Neural crest cell (in vitro differentiated cells): ENCODE results near the gene FRMD3. TPM values are rescaled to one million over a fixed set of nuclear protein-coding genes. Genes with fewer than 3 reads are reported as not detected.

ENCODE experiments used
- DNase-seq: peaks from one replicate; pipeline ENCODE4 v3.0.0; 2021; ENCODE audit warnings: low read depth, mixed read lengths, low spot score
- H3K27ac Mint-ChIP-seq: one replicate; pipeline ENCODE4 v1.8.0; 2021; ENCODE audit warnings: mild to moderate bottlenecking, mixed read lengths; ENCODE audit not compliant: unreplicated experiment
- H3K27me3 Mint-ChIP-seq: 2 replicates; pipeline ENCODE4 v1.8.0; 2021; ENCODE audit warnings: low read depth, mild to moderate bottlenecking, mixed read lengths
- H3K36me3 Mint-ChIP-seq: 2 replicates; pipeline ENCODE4 v1.8.0; 2021; ENCODE audit warnings: low read depth, mild to moderate bottlenecking, mixed read lengths
- H3K4me1 Mint-ChIP-seq: 2 replicates; pipeline ENCODE4 v1.8.0; 2021; ENCODE audit warnings: mixed read lengths
- H3K4me3 Mint-ChIP-seq: one replicate; pipeline ENCODE4 v1.8.0; 2021; ENCODE audit warnings: mild to moderate bottlenecking, mixed read lengths
- H3K9me3 Mint-ChIP-seq: 2 replicates; pipeline ENCODE4 v1.8.0; 2021; ENCODE audit warnings: mixed read lengths
- total RNA-seq: library from RNA; stranded (reverse); gene quantifications from 2 replicates; pipeline ENCODE4 v1.2.1, GENCODE V29; 2021
- TF ChIP-seq, protein P1 (sequence below): fragments of 200-600 bp; sonication (generic); conservative IDR thresholded peaks from 2 replicates; pipeline ENCODE4 v1.5.0; 2021; ENCODE audit warnings: antibody characterized with exemption, mild to moderate bottlenecking

FRMD3 gene
- total RNA-seq, 1 donor from 2014 or later = 2.3 TPM

GRCh38 chr9:83247732-83248131, 290.5 kb downstream of the FRMD3 start:
- DNase-seq = no peak
- Mint-ChIP-seq H3K9me3 (peaks cover 7% of the 10 kb centered on the region), H3K27me3 (no peaks in the 10 kb centered on the region), H3K4me1 (no peaks in the 10 kb centered on the region), H3K27ac (no peak overlapping the region), H3K4me3 (no peak overlapping the region), H3K36me3 (peaks cover 6% of the 10 kb centered on the region)
- TF ChIP-seq, protein P1, sequence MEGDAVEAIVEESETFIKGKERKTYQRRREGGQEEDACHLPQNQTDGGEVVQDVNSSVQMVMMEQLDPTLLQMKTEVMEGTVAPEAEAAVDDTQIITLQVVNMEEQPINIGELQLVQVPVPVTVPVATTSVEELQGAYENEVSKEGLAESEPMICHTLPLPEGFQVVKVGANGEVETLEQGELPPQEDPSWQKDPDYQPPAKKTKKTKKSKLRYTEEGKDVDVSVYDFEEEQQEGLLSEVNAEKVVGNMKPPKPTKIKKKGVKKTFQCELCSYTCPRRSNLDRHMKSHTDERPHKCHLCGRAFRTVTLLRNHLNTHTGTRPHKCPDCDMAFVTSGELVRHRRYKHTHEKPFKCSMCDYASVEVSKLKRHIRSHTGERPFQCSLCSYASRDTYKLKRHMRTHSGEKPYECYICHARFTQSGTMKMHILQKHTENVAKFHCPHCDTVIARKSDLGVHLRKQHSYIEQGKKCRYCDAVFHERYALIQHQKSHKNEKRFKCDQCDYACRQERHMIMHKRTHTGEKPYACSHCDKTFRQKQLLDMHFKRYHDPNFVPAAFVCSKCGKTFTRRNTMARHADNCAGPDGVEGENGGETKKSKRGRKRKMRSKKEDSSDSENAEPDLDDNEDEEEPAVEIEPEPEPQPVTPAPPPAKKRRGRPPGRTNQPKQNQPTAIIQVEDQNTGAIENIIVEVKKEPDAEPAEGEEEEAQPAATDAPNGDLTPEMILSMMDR = no peak

DNA sequence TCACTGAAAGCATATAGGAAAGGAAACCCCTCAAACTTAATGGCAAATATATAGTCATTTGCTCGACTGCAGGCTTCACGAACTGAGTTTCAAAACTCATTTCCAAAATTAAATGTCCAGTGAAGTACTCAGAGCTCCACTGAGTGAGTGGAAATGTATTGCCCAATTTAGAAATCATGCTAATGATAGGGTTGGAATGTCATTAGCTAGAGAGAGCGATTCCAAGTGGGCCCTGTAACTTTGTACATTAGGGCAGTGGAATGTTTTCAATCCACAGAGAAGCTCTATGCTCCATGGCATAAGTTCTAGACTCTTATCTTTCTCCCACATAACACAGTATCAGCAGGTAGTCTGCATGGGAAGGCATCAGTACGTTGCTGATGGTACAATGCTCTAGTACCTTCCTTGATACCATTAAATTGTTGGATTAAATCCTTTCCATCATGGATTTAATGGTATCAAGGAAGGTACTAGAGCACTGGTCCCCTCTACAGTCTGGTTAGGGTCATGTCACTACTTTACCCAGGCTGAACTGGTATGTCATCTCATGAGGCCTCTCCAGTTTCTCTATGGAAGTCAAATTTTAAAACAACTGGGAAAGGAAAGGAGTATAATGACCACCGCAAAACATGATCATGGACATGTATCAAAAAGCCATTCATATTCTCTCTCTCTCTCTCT, 292.1 kb downstream of the FRMD3 start:
- Mint-ChIP-seq H3K4me1 (no peaks in the 10 kb centered on the region), H3K36me3 (no peaks in the 10 kb centered on the region), H3K27me3 (no peaks in the 10 kb centered on the region), H3K9me3 (peaks cover 2% of the 10 kb centered on the region), H3K4me3 (no peak overlapping the region), H3K27ac (peak overlapping the region; percentile 15)
- no peak for DNase-seq
- TF ChIP-seq, protein P1 = no peak

GRCh38 chr9:83242066-83242465, 296.1 kb downstream of the FRMD3 start:
- no peaks in the 10 kb centered on the region for H3K36me3 Mint-ChIP-seq
- peaks cover 7% of the 10 kb centered on the region for H3K9me3 Mint-ChIP-seq
- DNase-seq = no peak
- no peaks in the 10 kb centered on the region for H3K27me3 Mint-ChIP-seq
- no peaks in the 10 kb centered on the region for H3K4me1 Mint-ChIP-seq
- TF ChIP-seq, protein P1 = no peak
- H3K4me3 Mint-ChIP-seq = no peak overlapping the region
- H3K27ac Mint-ChIP-seq = no peak overlapping the region

DNA sequence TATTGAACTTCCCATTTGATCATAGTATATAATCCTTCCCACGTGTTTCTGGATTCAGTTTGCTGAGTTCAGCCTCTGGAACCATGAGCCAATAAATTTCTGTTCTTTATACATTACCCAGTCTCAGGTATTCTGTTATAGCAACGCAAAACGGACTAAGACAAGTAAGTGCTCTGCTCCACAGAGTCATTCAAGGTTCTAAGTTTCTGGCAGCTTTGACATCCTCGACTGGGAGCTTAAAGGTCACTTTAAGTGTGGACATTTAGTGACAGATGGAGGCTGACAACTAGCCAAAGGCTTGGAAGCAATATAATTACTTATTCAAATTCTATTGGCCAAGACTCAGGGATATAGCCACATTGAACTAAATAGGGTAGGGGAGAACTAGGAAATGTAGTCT, 297.5 kb downstream of the FRMD3 start:
- no peak overlapping the region for H3K27ac Mint-ChIP-seq
- H3K36me3 Mint-ChIP-seq = no peaks in the 10 kb centered on the region
- TF ChIP-seq, protein P1 = no peak

GRCh38 chr9:83239747-83240146, 298.5 kb downstream of the FRMD3 start:
- H3K27ac Mint-ChIP-seq = no peak overlapping the region
- no peaks in the 10 kb centered on the region for H3K36me3 Mint-ChIP-seq
- no peaks in the 10 kb centered on the region for H3K4me1 Mint-ChIP-seq
- peaks cover 7% of the 10 kb centered on the region for H3K9me3 Mint-ChIP-seq
- no peak for DNase-seq
- TF ChIP-seq, protein P1 = no peak
- no peak overlapping the region for H3K4me3 Mint-ChIP-seq
- no peaks in the 10 kb centered on the region for H3K27me3 Mint-ChIP-seq

More for the DNA sequence above, 297.5 kb downstream of the FRMD3 start:
- Mint-ChIP-seq H3K27me3 (no peaks in the 10 kb centered on the region), H3K4me3 (no peak overlapping the region), H3K9me3 (peaks cover 7% of the 10 kb centered on the region), H3K4me1 (no peaks in the 10 kb centered on the region)
- DNase-seq = no peak
